Left lung (tissue), 10 donors: ENCODE results near the gene CRHBP. TPM values are rescaled to one million over a fixed set of nuclear protein-coding genes. Genes with fewer than 3 reads are reported as not detected.

ENCODE experiments used
- ATAC-seq: fragments of 200-7000 bp; cut with Tn5 transposase; one replicate; pipeline ENCODE4 v1.9.1; 2020; ENCODE audit warnings: moderate library complexity
- DNase-seq, 4 donors: peaks; one replicate each; pipeline ENCODE4 v3.0.0-alpha.2; 2013 to 2020
- H3K27ac ChIP-seq, 2 donors: fragments of 200-600 bp; sonication (generic) in 1 of 2; one replicate each; pipeline versions ENCODE4 v1.5.0 to v1.8.0; 2020 to 2021
- H3K27me3 ChIP-seq, 2 donors: fragments of 200-600 bp; sonication (generic) in 1 of 2; one replicate each; pipeline versions ENCODE4 v1.5.0 to v1.8.0; 2020 to 2021
- H3K36me3 ChIP-seq, 2 donors: fragments of 200-600 bp; sonication (generic) in 1 of 2; one replicate each; pipeline versions ENCODE4 v1.5.0 to v1.8.0; 2020 to 2021
- H3K4me1 ChIP-seq, 2 donors: fragments of 200-600 bp; one replicate each; pipeline ENCODE4 v1.8.0; 2021
- H3K4me3 ChIP-seq, 2 donors: fragments of 200-600 bp; sonication (generic) in 1 of 2; one replicate each; pipeline versions ENCODE4 v1.5.0 to v1.8.0; 2020 to 2021; ENCODE audit warnings: mild to moderate bottlenecking in 1 of 2
- H3K9me3 ChIP-seq, 2 donors: fragments of 200-600 bp; sonication (generic) in 1 of 2; one replicate each; pipeline versions ENCODE4 v1.5.0 to v1.8.0; 2020 to 2021
- intact Hi-C, 2 donors: fragments of 100-400 bp; cut with DNase I; formaldehyde crosslinking; loops; one replicate each; pipeline versions ENCODE4 v1.11.2 to v1.14.2; 2022
- polyA plus RNA-seq, 6 donors: library from polyadenylated mRNA; unstranded; fragments of 120-200 nt; gene quantifications; one replicate each; pipeline ENCODE4 v1.2.1, GENCODE V29; 2013; ENCODE audit not compliant: insufficient read length in 6 of 6
- total RNA-seq, 2 donors: library from RNA; stranded (reverse); fragmentation: NEBNext Ultra II Directional; extraction: Animal tissue kit (Norgen Biotek cat#: 25700); gene quantifications; one replicate each; pipeline ENCODE4 v1.2.1, GENCODE V29; 2021
- TF ChIP-seq, protein P1 (sequence below), 2 donors: fragments of 200-600 bp; sonication (generic) in 1 of 2; IDR thresholded peaks; one replicate each; pipeline versions ENCODE4 v1.5.0 to v1.8.0; 2021; ENCODE audit warnings: antibody characterized with exemption in 2 of 2
- donor health status: DM: no; HTN: yes; CAD: no.
- donor health status: DM: no; HTN: no; CAD: no.

The CRHBP gene
- total and polyA plus RNA-seq, 8 donors = 0.22 to 0.72 (median 0.50) TPM; not detected in 2

DNA sequence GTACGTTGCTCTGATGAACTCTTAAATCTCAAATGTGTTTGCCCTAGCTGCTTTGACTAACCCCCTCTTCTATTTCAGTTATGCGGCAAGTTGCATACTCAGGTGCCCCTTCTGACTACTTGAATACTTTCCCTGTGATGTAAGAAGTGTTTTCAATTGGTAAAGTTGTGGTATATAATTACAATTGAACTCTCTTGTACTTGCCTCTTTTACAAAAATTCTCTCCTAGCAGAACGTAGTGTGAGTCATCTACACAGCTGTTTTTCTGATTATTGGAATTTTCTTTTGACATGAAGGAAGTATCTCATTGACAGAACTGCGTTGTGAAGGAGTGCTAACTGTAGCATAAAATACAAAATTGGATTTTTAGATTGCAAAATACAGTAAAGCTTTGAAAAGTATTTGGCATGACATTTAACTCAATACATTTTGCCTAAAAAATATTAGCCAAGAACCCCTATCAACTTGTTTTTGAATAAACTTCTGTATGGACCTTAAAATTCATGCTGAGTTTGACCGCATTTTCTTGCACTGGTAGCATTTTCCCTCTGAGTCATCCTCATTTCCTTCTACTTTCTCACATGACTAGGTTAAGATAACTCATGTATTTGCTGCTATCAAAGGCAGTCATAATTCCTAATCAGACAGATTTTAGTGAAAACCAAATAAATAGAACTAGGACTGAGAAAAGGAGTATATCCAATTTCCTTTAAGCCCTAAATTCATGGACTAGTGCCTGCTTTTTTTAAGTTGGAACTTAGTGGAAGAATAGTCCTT, 6.3 kb downstream of the CRHBP start:
- Histone ChIP-seq H3K27me3 (peaks cover 17 to 25% of the 10 kb centered on the region in 2 donors), H3K9me3 (no peaks in the 10 kb centered on the region), H3K4me1 (peaks cover 9 to 23% of the 10 kb centered on the region in 2 donors), H3K4me3 (no peak overlapping the region), H3K36me3 (no peaks in the 10 kb centered on the region), H3K27ac (peak overlapping the region; percentile 11 to 51)
- TF ChIP-seq, protein P1, sequence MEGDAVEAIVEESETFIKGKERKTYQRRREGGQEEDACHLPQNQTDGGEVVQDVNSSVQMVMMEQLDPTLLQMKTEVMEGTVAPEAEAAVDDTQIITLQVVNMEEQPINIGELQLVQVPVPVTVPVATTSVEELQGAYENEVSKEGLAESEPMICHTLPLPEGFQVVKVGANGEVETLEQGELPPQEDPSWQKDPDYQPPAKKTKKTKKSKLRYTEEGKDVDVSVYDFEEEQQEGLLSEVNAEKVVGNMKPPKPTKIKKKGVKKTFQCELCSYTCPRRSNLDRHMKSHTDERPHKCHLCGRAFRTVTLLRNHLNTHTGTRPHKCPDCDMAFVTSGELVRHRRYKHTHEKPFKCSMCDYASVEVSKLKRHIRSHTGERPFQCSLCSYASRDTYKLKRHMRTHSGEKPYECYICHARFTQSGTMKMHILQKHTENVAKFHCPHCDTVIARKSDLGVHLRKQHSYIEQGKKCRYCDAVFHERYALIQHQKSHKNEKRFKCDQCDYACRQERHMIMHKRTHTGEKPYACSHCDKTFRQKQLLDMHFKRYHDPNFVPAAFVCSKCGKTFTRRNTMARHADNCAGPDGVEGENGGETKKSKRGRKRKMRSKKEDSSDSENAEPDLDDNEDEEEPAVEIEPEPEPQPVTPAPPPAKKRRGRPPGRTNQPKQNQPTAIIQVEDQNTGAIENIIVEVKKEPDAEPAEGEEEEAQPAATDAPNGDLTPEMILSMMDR (IDR thresholded peaks at IDR 0.05) = no peak
- peak; percentile 89 for ATAC-seq
- intact Hi-C loops = no loop called here
- DNase-seq = peak in 2 of 4 donors; percentile 8 to 43

DNA sequence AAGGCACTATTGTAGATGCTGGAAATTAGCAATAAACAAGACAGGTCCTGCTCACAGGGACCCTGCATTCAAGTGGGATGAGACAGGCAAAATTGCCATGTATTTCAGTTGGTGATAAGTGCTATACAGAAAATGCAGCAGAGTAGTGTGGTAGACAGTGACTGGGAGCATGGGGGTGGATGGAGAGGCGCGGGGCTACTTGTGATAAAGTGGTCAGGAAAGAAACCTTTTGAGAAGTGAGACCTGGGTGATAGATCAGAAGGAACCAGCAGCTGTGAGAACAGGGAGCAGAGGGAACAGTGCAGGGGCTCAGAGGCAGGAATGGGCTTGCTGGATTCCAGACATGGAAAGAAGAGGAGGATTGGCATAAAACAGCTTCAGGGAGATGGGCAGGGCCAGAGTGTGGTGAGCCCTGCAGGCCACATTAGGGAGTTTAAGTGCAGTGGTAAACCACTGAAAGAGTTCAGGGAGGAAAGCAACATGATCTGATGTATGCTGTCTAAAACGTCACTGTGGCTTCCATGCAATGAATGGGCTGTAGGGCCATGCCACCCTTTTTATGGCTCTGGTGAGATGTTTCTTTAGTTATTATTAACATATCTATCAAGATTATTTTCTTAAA, 7.3 kb downstream of the CRHBP start:
- intact Hi-C loops = no loop called here
- DNase-seq = no peak
- no peak for ATAC-seq
- Histone ChIP-seq H3K4me3 (no peak overlapping the region), H3K9me3 (no peaks in the 10 kb centered on the region), H3K4me1 (peaks cover 6 to 18% of the 10 kb centered on the region in 2 donors), H3K36me3 (no peaks in the 10 kb centered on the region), H3K27me3 (peaks cover 8 to 15% of the 10 kb centered on the region in 2 donors), H3K27ac (peak overlapping the region in 1 of 2 donors; percentile 51)
- TF ChIP-seq, protein P1 (IDR thresholded peaks at IDR 0.05) = no peak

DNA sequence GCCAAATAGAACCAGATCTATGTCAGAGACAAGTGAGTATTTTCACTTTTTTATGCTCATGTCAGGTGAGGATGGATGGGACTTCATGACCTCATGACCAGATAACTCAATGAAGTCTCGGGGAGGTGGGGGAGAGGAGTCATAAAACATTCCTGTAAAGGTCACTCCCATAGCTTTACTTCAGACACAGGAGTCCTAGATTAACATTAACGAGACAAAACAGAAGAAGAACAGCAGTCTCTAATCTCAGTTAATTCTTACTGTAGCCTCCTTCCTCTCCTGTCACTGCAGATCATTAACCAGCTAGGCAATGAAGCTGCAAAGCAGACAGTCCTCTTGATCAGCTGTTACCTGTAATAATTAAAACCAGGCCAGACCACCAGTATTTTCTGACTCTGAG, 11.2 kb downstream of the CRHBP start:
- intact Hi-C loops = no loop called here
- ATAC-seq (no peak), DNase-seq (no peak)
- no peak overlapping the region for H3K4me3 ChIP-seq
- no peaks in the 10 kb centered on the region for H3K36me3 ChIP-seq
- TF ChIP-seq, protein P1 (IDR thresholded peaks at IDR 0.05) = no peak
- peaks cover 6 to 11% of the 10 kb centered on the region in 2 donors for H3K4me1 ChIP-seq
- H3K27me3 ChIP-seq = no peaks in the 10 kb centered on the region
- H3K27ac ChIP-seq = no peak overlapping the region
- no peaks in the 10 kb centered on the region for H3K9me3 ChIP-seq

DNA sequence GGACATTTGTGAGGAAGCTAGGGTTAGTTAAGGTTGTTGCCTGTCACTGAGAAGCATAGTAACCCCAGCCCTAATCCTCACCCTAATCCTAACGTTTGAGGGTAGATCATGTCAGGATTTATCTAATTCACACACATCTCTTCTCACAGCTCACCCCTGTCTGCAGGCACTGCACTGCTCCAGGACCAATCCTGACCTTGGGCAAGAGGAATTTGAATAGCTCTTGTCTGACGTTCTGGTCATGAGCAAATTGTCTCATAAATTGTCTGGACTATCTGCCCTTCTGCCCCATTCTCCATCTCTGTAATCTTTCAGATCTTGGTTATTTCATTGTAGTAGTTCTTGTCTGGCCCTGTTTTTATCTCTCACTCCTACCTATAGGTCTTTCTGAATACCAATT, 18.7 kb downstream of the CRHBP start:
- no peaks in the 10 kb centered on the region for H3K4me1 ChIP-seq
- no peaks in the 10 kb centered on the region for H3K27me3 ChIP-seq
- H3K9me3 ChIP-seq = no peaks in the 10 kb centered on the region
- TF ChIP-seq, protein P1 (IDR thresholded peaks at IDR 0.05) = no peak
- no peak overlapping the region for H3K4me3 ChIP-seq
- no peak overlapping the region for H3K27ac ChIP-seq
- no peak for ATAC-seq
- H3K36me3 ChIP-seq = no peaks in the 10 kb centered on the region
- intact Hi-C loops = no loop called here
- no peak for DNase-seq

DNA sequence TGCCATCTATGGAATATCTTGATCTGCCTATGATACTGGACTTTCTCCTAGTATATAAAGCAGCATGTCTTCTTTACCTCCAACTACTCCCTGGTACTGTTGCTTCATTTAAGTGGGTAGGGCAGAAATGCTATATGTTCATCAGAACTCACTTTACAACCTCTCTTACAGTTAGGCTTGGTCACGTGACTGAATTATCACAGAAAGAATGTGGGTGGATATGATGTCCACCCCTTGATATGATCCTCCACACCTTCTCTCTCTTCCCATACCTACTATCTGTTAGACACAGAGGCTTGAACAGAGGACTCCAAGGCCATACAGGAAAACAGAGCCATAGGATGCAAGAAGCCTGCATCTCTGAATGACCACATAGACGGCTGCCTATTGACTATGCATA, 19.8 kb downstream of the CRHBP start:
- no peaks in the 10 kb centered on the region for H3K36me3 ChIP-seq
- intact Hi-C loops = no loop called here
- no peaks in the 10 kb centered on the region for H3K4me1 ChIP-seq
- TF ChIP-seq, protein P1 (IDR thresholded peaks at IDR 0.05) = no peak
- H3K4me3 ChIP-seq = no peak overlapping the region
- no peak overlapping the region for H3K27ac ChIP-seq
- no peaks in the 10 kb centered on the region for H3K27me3 ChIP-seq
- DNase-seq (no peak), ATAC-seq (no peak)
- no peaks in the 10 kb centered on the region for H3K9me3 ChIP-seq
